K562 (cell line): ENCODE measurements around the gene APOO. TPM values are rescaled to one million over a fixed set of nuclear protein-coding genes. Genes with fewer than 3 reads are reported as not detected.

ENCODE experiments used
- ATAC-seq: fragments of 200-7000 bp; cut with Tn5 transposase; 3 replicates; pipeline ENCODE4 v1.9.1; 2020; ENCODE audit warnings: moderate library complexity
- BruUV-seq: library from RNA; stranded (reverse); fragments of 400-500 nt; replicated peaks from 2 replicates; lab custom pipeline; 2021; lab: Mats Ljungman, UMichigan
- CTCF ChIA-PET: fragments of 300-600 bp; formaldehyde crosslinking; extraction: SDS; loops from one replicate; lab custom pipeline; 2021; ENCODE audit warnings: low intra/inter-chr PET ratio; lab: Yijun Ruan, JAX
- POLR2A ChIA-PET: fragments of 300-600, 350-650 bp; sonication (Branson Sonifier 250); formaldehyde crosslinking; extraction: SDS; loops from one replicate; lab custom pipeline; 2021; ENCODE audit warnings: antibody characterized with exemption, inconsistent platforms; lab: Yijun Ruan, JAX
- DNase-seq, 4 experiments: peaks; one replicate each; pipeline versions ENCODE4 v3.0.0 to v3.0.0-alpha.2; 2011 to 2018; ENCODE audit warnings: low spot score in 3 of 4, mixed read lengths in 3 of 4; ENCODE audit errors: extremely low read depth in 1 of 4
- FAIRE-seq: peaks from 2 replicates; lab custom pipeline; 2011; peaks lifted over from hg19 to GRCh38; lab: Jason Lieb, UNC
- H2AFZ ChIP-seq: 2 replicates; pipeline ENCODE4 v1.6.0; 2011; ENCODE audit warnings: low read depth, low read length, control low read depth, inconsistent platforms
- H3K27ac ChIP-seq: fragments of 200-600 bp; 3 replicates; pipeline ENCODE4 v1.8.0; 2011; ENCODE audit warnings: low read depth, mild to moderate bottlenecking, control low read depth, inconsistent platforms, low read length, moderate library complexity, mixed read lengths; ENCODE audit errors: extremely low read depth
- H3K27me3 ChIP-seq, 2 experiments: fragments of 300-600 bp in 1 of 2; 2 replicates in 1 of 2; 3 replicates in 1 of 2; pipeline versions ENCODE4 v1.6.0 to v1.8.0; 2011; ENCODE audit warnings: inconsistent platforms in 2 of 2, low read length in 2 of 2, mild to moderate bottlenecking in 1 of 2, mixed read lengths in 1 of 2, moderate library complexity in 1 of 2; ENCODE audit not compliant: control insufficient read depth in 2 of 2, insufficient read depth in 2 of 2
- H3K36me3 ChIP-seq: fragments of 300-600 bp; 3 replicates; pipeline ENCODE4 v1.8.0; 2011; ENCODE audit warnings: mild to moderate bottlenecking, low read length, inconsistent platforms; ENCODE audit not compliant: control insufficient read depth, insufficient read depth
- H3K4me1 ChIP-seq, 2 experiments: fragments of 200-600 bp in 1 of 2; replicated peaks in 1 of 2; 2 replicates in 1 of 2; 3 replicates in 1 of 2; pipeline versions ENCODE4 v1.5.1 to v1.8.0; 2011; ENCODE audit warnings: inconsistent platforms in 2 of 2, low read length in 2 of 2, mild to moderate bottlenecking in 1 of 2, mixed read lengths in 1 of 2, moderate library complexity in 1 of 2; ENCODE audit not compliant: control insufficient read depth in 2 of 2, insufficient read depth in 2 of 2
- H3K4me2 ChIP-seq: 2 replicates; pipeline ENCODE4 v1.6.1; 2011; ENCODE audit warnings: low read length, control low read depth, inconsistent platforms, mixed read lengths; ENCODE audit not compliant: insufficient read depth
- H3K4me3 ChIP-seq: fragments of 200-600 bp; sonication (generic), shearing (Covaris generic); 2 replicates; pipeline ENCODE4 v1.5.1; 2016; ENCODE audit warnings: control low read depth, inconsistent platforms
- H3K79me2 ChIP-seq: fragments of 200-600 bp; 3 replicates; pipeline ENCODE4 v1.8.0; 2011; ENCODE audit warnings: low read length, inconsistent platforms; ENCODE audit not compliant: control insufficient read depth, insufficient read depth
- H3K9ac ChIP-seq, 2 experiments: 2 replicates each; pipeline versions ENCODE4 v1.6.0 to v1.6.1; 2011; ENCODE audit warnings: low read depth in 2 of 2, low read length in 2 of 2, control low read depth in 1 of 2, inconsistent platforms in 1 of 2, mild to moderate bottlenecking in 1 of 2, mixed read lengths in 1 of 2; ENCODE audit not compliant: insufficient read depth in 1 of 2
- H3K9me1 ChIP-seq: one replicate; pipeline ENCODE4 v1.6.0; 2011; ENCODE audit warnings: inconsistent platforms, mild to moderate bottlenecking, low read length, moderate library complexity; ENCODE audit not compliant: control insufficient read depth, insufficient read depth
- H3K9me3 ChIP-seq: replicated peaks from 2 replicates; pipeline ENCODE4 v1.5.1; 2011; ENCODE audit warnings: low read depth, low read length, inconsistent platforms; ENCODE audit not compliant: control insufficient read depth, insufficient read depth
- H4K20me1 ChIP-seq: replicated peaks from 2 replicates; pipeline ENCODE4 v1.6.1; 2011; ENCODE audit warnings: low read length, inconsistent platforms, mixed read lengths; ENCODE audit not compliant: control insufficient read depth, insufficient read depth
- ATF3 ChIP-seq, 2 experiments: fragments of 450-650 bp in 1 of 2; sonication (generic) in 1 of 2; formaldehyde crosslinking in 1 of 2; IDR thresholded peaks in 1 of 2; conservative IDR thresholded peaks in 1 of 2; 2 replicates each; pipeline versions ENCODE4 v1.6.1 to v1.8.1; 2016 to 2023; ENCODE audit warnings: mild to moderate bottlenecking in 2 of 2, moderate library complexity in 2 of 2, inconsistent platforms in 1 of 2, missing genetic modification reagents in 1 of 2
- BRD9 ChIP-seq: fragments of 450-650 bp; IDR thresholded peaks from 2 replicates; pipeline ENCODE4 v1.6.1; 2018; ENCODE audit warnings: low read depth; ENCODE audit not compliant: partially characterized antibody
- CEBPG ChIP-seq, 3 experiments: fragments of 200-800 bp in 1 of 3; sonication (Bioruptor generic) in 1 of 3; sonication (generic) in 1 of 3; formaldehyde crosslinking in 1 of 3; IDR thresholded peaks in 2 of 3; conservative IDR thresholded peaks in 1 of 3; 2 replicates each; pipeline versions ENCODE4 v1.6.1 to v1.8.0; 2016 to 2022; ENCODE audit warnings: missing compliant biosample characterization in 2 of 3, missing genetic modification characterization in 2 of 3, mild to moderate bottlenecking in 1 of 3, missing genetic modification reagents in 1 of 3
- ESRRA ChIP-seq: fragments of 450-650 bp; IDR thresholded peaks from 2 replicates; pipeline ENCODE4 v1.6.1; 2014; ENCODE audit warnings: low read depth, mild to moderate bottlenecking, moderate library complexity, borderline replicate concordance
- PTBP1 ChIP-seq: fragments of 200-400 bp; formaldehyde crosslinking; IDR thresholded peaks from 2 replicates; pipeline ENCODE4 v1.6.1; 2017; ENCODE audit warnings: low read depth, low read length
- ZNF316 ChIP-seq: fragments of 450-650 bp; IDR thresholded peaks from 2 replicates; pipeline ENCODE4 v1.6.1; 2016
- ZNF318 ChIP-seq, 2 experiments: fragments of 450-650 bp; IDR thresholded peaks; 2 replicates each; pipeline ENCODE4 v1.6.1; 2016; ENCODE audit warnings: mild to moderate bottlenecking in 2 of 2, borderline replicate concordance in 1 of 2, low read depth in 1 of 2, moderate library complexity in 1 of 2
- WGBS: fragments of 100-300 bp; shearing (Covaris generic); methylation state at CpG from one replicate; pipeline ENCODE4 v1.1.6; 2016; ENCODE audit warnings: low coverage, mixed read lengths; ENCODE audit not compliant: insufficient coverage; ENCODE audit errors: missing lambda C conversion rate; 5-methylcytosine and 5-hydroxymethylcytosine counted together
- in situ Hi-C: fragments of 300-500 bp; cut with MboI; formaldehyde crosslinking; loops from 4 replicates; pipeline ENCODE4 v1.15.0; 2018; ENCODE audit warnings: inconsistent platforms, mixed read lengths
- intact Hi-C: fragments of 100-400 bp; cut with micrococcal nuclease; formaldehyde crosslinking; loops from 2 replicates; pipeline ENCODE4 v1.14.2; 2022
- polyA plus RNA-seq, 8 experiments: library from polyadenylated mRNA; depleted of rRNA in 4 of 8; stranded (reverse) in 5 of 8; unstranded in 3 of 8; fragments of >200 nt; fragmentation: Nextera tagmentation in 2 of 8; fragmentation: Illumina TruSeq in 1 of 8; extraction: Ambion mirVana in 2 of 8; extraction: Trizol in 1 of 8; gene quantifications; 2 replicates each; pipeline versions ENCODE4 v1.2.1 to v1.2.3, GENCODE V29; 2011 to 2014; ENCODE audit warnings: inconsistent platforms in 1 of 8, missing spikeins in 1 of 8
- total RNA-seq, 7 experiments: library from RNA; depleted of rRNA in 6 of 7; stranded (reverse); fragments of >200 nt in 6 of 7; fragmentation: Illumina TruSeq in 2 of 7; extraction: Trizol in 2 of 7; gene quantifications; 2 replicates each; pipeline versions ENCODE4 v1.2.1 to v1.2.3, GENCODE V29; 2011 to 2021; ENCODE audit warnings: low replicate concordance in 1 of 7
- TF ChIP-seq, protein P1 (sequence below): sonication (generic); formaldehyde crosslinking; IDR thresholded peaks from 2 replicates; pipeline ENCODE4 v1.8.0; 2023; ENCODE audit warnings: mild to moderate bottlenecking, missing genetic modification reagents

Gene APOO
- total and polyA plus RNA-seq, 9 of the 15 experiments (the other 6 are each of a cell fraction or from before 2014, with no cell fraction given) = 37.3 to 76.4 (median 60.8) TPM

GRCh38 chrX:23952391-23952790, 44.7 kb upstream of the APOO start:
- WGBS = 4% methylated on average over 3 of the region's 3 CpGs
- intact Hi-C loops = loop anchor here (5.0 kb wide), 1 partner anchor 45 kb away; the partner anchor contains the start of genes APOO and CXorf58
- no TSS peak for BruUV-seq
- CTCF ChIA-PET = no interaction called here
- no peak for FAIRE-seq
- Histone ChIP-seq H3K27me3 (no peaks in the 10 kb centered on the region), H4K20me1 (no peaks in the 10 kb centered on the region), H3K79me2 (peaks cover 2% of the 10 kb centered on the region; the same call in 1 of the 3 replicates), H3K4me1 (peaks cover 3% of the 10 kb centered on the region in 2 experiments; a peak in 2 of 5 replicates), H3K36me3 (no peaks in the 10 kb centered on the region), H3K27ac (peak overlapping the region; percentile 86; the same call in 2 of the 3 replicates), H3K9me3 (no peaks in the 10 kb centered on the region), H3K9me1 (no peaks in the 10 kb centered on the region), H3K4me3 (peak overlapping the region; percentile 39), H3K9ac (peak overlapping the region in 1 of 2 experiments; percentile 84; a peak in 3 of 4 replicates), H3K4me2 (0 out of 2 replicates have a peak overlapping the region, but pooled peaks have one; percentile 82), H2AFZ (peak overlapping the region; percentile 88)
- no peak for DNase-seq
- peak; percentile 12; the same call in 2 of the 3 replicates for ATAC-seq
- POLR2A ChIA-PET = interaction anchor here (1.2 to 1.8 kb wide), 2 partner anchors 9 to 13 kb away, joined by 4 to 5 read pairs; no protein-coding TSS in a partner anchor
- in situ Hi-C loops = no loop called here
- no peak for TF ChIP-seq ZNF318 (IDR thresholded peaks at IDR 0.05; ENCODE audit: borderline replicate concordance in 1 of 2, low read depth in 1 of 2)
- TF ChIP-seq CEBPG (CRISPR knock-in tag; IDR thresholded peaks at IDR 0.05) = no peak
- peak; percentile 79 to 84 for TF ChIP-seq CEBPG (tag; conservative IDR thresholded peaks at IDR 0.05 in 1 of 2, IDR thresholded peaks at IDR 0.05 in 1 of 2)
- peak; percentile 7 for TF ChIP-seq BRD9
- TF ChIP-seq, protein P1, sequence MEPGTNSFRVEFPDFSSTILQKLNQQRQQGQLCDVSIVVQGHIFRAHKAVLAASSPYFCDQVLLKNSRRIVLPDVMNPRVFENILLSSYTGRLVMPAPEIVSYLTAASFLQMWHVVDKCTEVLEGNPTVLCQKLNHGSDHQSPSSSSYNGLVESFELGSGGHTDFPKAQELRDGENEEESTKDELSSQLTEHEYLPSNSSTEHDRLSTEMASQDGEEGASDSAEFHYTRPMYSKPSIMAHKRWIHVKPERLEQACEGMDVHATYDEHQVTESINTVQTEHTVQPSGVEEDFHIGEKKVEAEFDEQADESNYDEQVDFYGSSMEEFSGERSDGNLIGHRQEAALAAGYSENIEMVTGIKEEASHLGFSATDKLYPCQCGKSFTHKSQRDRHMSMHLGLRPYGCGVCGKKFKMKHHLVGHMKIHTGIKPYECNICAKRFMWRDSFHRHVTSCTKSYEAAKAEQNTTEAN (CRISPR knock-in tag) = no peak
- TF ChIP-seq ATF3 (IDR thresholded peaks at IDR 0.05) = peak; percentile 94
- TF ChIP-seq ATF3 (CRISPR knock-in tag; conservative IDR thresholded peaks at IDR 0.05) = no peak
- no peak for TF ChIP-seq ESRRA
- no peak for TF ChIP-seq PTBP1
- 0 out of 2 replicates have a peak, but pooled peaks have one; percentile 7 for TF ChIP-seq ZNF316
